ENCODE data around the gene LDLRAD2.
A peak's percentile ranks its signal among the peaks of the same experiment; 100 is the strongest.
"Not testable (repeated sequence)": the region's sequence is repeated elsewhere in the genome, so short reads cannot be mapped to it uniquely, and the experiment has no call there.

LDLRAD2 gene

GRCh38 chr1:21775550-21775914, 36.5 kb upstream of the LDLRAD2 start:
- Histone ChIP-seq H3K9ac (ENCODE audit: low read depth, low read length) (no peak overlapping the region), H3K4me3 (ENCODE audit: low read length) (no peak overlapping the region), H3K4me2 (ENCODE audit: low read length) (no peak overlapping the region), H3K9me3 (replicated peaks; ENCODE audit: low read length) (no peaks in the 10 kb centered on the region), H3K4me1 (ENCODE audit: control insufficient read depth, insufficient read depth, low read length) (peaks cover 7% of the 10 kb centered on the region), H3K36me3 (ENCODE audit: insufficient read depth, low read length) (no peaks in the 10 kb centered on the region), H3K27me3 (ENCODE audit: control insufficient read depth, insufficient read depth, low read length) (no peaks in the 10 kb centered on the region)

DNA sequence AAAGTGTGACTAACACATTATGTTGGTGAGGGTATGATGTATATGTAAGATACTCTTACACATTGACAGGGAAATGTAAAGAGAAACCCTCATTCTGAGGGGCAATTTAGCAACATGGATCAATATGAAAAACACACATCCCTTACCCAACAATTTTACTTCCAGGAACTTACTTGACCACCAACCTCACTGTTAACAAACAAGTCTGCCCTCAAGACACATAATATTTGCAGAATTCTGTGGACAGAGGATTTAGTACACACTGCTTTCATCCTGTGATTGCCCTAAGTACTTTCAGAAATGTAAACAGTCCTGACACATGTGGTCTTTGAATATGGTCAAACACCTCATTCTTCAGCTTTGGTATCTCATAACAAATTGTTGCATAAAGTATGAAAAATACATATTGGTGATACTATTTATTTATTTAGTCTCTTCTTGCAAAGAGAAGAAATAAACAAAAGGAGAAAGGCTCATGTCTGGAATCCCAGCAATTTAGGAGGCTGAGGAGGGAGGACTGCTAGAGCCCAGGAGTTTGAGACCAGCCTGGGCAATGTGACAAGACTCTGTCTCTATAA, 36.0 kb upstream of the LDLRAD2 start:
- H3K36me3 ChIP-seq (ENCODE audit: insufficient read depth, low read length) = no peaks in the 10 kb centered on the region
- H3K4me1 ChIP-seq (ENCODE audit: control insufficient read depth, insufficient read depth, low read length) = peaks cover 7% of the 10 kb centered on the region
- no peaks in the 10 kb centered on the region for H3K9me3 ChIP-seq (replicated peaks; ENCODE audit: low read length)
- no peak overlapping the region for H3K4me3 ChIP-seq (ENCODE audit: low read length)
- H3K9ac ChIP-seq (ENCODE audit: low read depth, low read length) = no peak overlapping the region
- no peaks in the 10 kb centered on the region for H3K27me3 ChIP-seq (ENCODE audit: control insufficient read depth, insufficient read depth, low read length)
- no peak overlapping the region for H3K4me2 ChIP-seq (ENCODE audit: low read length)

- H3K27me3 ChIP-seq (ENCODE audit: control insufficient read depth, insufficient read depth, low read length); H3K9me3 ChIP-seq (replicated peaks; ENCODE audit: low read length); H3K4me2 ChIP-seq (ENCODE audit: low read length); H3K4me1 ChIP-seq (ENCODE audit: control insufficient read depth, insufficient read depth, low read length); H3K9ac ChIP-seq (ENCODE audit: low read depth, low read length); H3K36me3 ChIP-seq (ENCODE audit: insufficient read depth, low read length); H3K4me3 ChIP-seq (ENCODE audit: low read length): not testable (repeated sequence)
Measured at GRCh38 chr1:21776925-21777324, 35.1 kb upstream of the LDLRAD2 start.

DNA sequence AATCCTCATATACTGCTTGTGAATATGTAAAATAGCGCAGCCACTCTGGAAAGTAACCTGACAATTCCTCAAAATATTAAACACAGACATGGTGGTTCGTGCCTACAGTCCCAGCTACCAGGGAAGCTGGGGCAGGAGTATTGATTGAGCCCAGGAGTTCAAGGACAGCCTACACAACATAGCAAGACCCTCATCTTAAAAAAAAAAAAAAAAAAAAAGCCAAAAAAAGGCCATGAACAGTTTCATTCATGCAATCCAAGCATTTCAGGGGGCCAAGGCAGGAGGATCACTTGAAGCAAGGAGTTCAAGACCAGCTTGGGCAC, 33.7 kb upstream of the LDLRAD2 start:
- Histone ChIP-seq H3K4me3 (ENCODE audit: low read length) (no peak overlapping the region), H3K4me2 (ENCODE audit: low read length) (no peak overlapping the region), H3K9ac (ENCODE audit: low read depth, low read length) (no peak overlapping the region), H3K36me3 (ENCODE audit: insufficient read depth, low read length) (no peaks in the 10 kb centered on the region), H3K9me3 (replicated peaks; ENCODE audit: low read length) (no peaks in the 10 kb centered on the region), H3K4me1 (ENCODE audit: control insufficient read depth, insufficient read depth, low read length) (peaks cover 7% of the 10 kb centered on the region), H3K27me3 (ENCODE audit: control insufficient read depth, insufficient read depth, low read length) (no peaks in the 10 kb centered on the region)

DNA sequence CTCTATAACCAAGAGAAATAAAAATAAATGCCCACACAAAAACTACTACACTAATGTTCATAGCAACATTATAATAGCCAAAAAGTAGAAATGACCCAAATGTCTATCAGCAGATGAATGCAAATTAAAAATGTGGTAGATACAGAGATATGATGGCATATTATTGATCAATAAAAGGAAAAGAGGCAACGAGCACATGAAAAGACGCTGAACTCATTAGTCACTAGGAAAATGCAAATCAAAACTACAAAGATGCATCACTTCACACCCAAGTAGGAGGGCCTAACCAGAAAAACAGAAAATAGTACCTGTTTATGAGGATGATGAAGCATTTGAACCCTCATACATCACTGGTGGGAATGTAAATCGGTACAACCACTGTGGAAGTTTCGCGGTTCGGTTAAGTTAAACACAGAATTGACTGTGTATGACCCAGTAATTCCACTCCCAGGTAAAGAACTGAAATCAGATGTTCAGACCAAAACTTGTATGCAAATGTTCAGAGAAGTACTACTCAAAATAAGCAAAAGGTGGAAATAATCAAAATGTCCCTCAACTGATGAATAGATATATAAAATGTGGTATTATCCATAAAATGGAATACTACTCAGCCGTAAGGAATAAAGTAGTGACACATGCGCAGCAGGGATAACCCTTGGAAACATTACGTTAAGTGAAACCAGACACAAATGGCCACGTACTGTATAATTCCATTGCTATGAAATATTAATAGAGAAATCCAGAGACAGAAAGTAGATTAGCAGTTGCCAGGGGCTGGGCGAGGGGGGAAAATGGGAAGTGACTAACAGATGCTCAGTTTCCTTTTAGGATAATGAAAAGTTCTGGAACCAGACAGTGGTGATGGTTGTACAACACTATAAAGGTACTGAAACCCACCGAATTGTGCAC, 32.2 kb upstream of the LDLRAD2 start:
- H3K4me3 ChIP-seq (ENCODE audit: low read length) = no peak overlapping the region
- peaks cover 7% of the 10 kb centered on the region for H3K4me1 ChIP-seq (ENCODE audit: control insufficient read depth, insufficient read depth, low read length)

GRCh38 chr1:21781815-21782348, 30.2 kb upstream of the LDLRAD2 start:
- peak overlapping the region; percentile 99 for H3K9ac ChIP-seq (ENCODE audit: low read depth, low read length)
- H3K4me2 ChIP-seq (ENCODE audit: low read length) = peak overlapping the region; percentile 96
- H3K4me1 ChIP-seq (ENCODE audit: control insufficient read depth, insufficient read depth, low read length) = peaks cover 7% of the 10 kb centered on the region
- no peaks in the 10 kb centered on the region for H3K9me3 ChIP-seq (replicated peaks; ENCODE audit: low read length)
- H3K27me3 ChIP-seq (ENCODE audit: control insufficient read depth, insufficient read depth, low read length) = no peaks in the 10 kb centered on the region
- no peaks in the 10 kb centered on the region for H3K36me3 ChIP-seq (ENCODE audit: insufficient read depth, low read length)
- H3K4me3 ChIP-seq (ENCODE audit: low read length) = peak overlapping the region; percentile 80

More for the DNA sequence above, 32.2 kb upstream of the LDLRAD2 start:
- H3K9me3 ChIP-seq (replicated peaks; ENCODE audit: low read length) = no peaks in the 10 kb centered on the region
- H3K9ac ChIP-seq (ENCODE audit: low read depth, low read length) = no peak overlapping the region
- no peaks in the 10 kb centered on the region for H3K27me3 ChIP-seq (ENCODE audit: control insufficient read depth, insufficient read depth, low read length)
- H3K4me2 ChIP-seq (ENCODE audit: low read length) = peak overlapping the region; percentile 35
- H3K36me3 ChIP-seq (ENCODE audit: insufficient read depth, low read length) = no peaks in the 10 kb centered on the region

DNA sequence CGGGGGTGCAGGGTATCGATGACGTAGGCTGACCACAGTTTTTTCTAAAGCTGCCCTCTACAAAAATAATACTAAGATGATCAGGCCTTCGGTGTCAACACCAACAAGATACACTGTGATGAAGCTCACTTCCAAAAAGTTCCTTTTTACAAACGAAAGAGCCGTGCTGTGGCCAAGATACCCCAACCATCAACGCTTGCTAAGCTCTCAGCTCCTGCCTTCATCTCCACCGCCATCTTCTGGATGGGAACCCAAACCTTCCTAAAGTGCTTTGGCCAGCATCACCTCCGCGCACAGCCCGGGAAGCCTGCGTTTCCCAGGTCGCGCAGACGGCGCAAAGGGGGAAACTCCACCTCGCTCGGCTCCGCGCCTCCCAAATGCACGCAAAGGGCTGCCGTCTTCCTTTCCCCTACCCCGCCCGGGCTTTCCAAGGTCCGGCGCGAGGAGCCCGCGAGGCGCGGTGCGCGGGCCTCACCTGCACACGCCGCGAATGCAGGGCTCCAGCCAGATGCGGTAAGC, 29.7 kb upstream of the LDLRAD2 start:
- peak overlapping the region; percentile 96 for H3K4me2 ChIP-seq (ENCODE audit: low read length)
- H3K9me3 ChIP-seq (replicated peaks; ENCODE audit: low read length) = no peaks in the 10 kb centered on the region
- H3K27me3 ChIP-seq (ENCODE audit: control insufficient read depth, insufficient read depth, low read length) = no peaks in the 10 kb centered on the region
- no peaks in the 10 kb centered on the region for H3K36me3 ChIP-seq (ENCODE audit: insufficient read depth, low read length)
- peaks cover 7% of the 10 kb centered on the region for H3K4me1 ChIP-seq (ENCODE audit: control insufficient read depth, insufficient read depth, low read length)
- peak overlapping the region; percentile 99 for H3K9ac ChIP-seq (ENCODE audit: low read depth, low read length)
- peak overlapping the region; percentile 80 for H3K4me3 ChIP-seq (ENCODE audit: low read length)

GRCh38 chr1:21782868-21783678, 29.0 kb upstream of the LDLRAD2 start, which contains the start of gene USP48:
Gene USP48, minus strand, starts transcription at chr1:21783149. Its CDS starts 192 bp downstream, at chr1:21782957.
- Histone ChIP-seq H3K4me3 (ENCODE audit: low read length) (peak within 1 kb of the TSS; percentile 80), H3K4me1 (ENCODE audit: control insufficient read depth, insufficient read depth, low read length) (peaks cover 7% of the 10 kb centered on the region), H3K4me2 (ENCODE audit: low read length) (peak within 1 kb of the TSS; percentile 96), H3K36me3 (ENCODE audit: insufficient read depth, low read length) (no peaks in the 10 kb centered on the region), H3K9me3 (replicated peaks; ENCODE audit: low read length) (no peaks in the 10 kb centered on the region), H3K27me3 (ENCODE audit: control insufficient read depth, insufficient read depth, low read length) (no peaks in the 10 kb centered on the region), H3K9ac (ENCODE audit: low read depth, low read length) (peak within 1 kb of the TSS; percentile 99)

DNA sequence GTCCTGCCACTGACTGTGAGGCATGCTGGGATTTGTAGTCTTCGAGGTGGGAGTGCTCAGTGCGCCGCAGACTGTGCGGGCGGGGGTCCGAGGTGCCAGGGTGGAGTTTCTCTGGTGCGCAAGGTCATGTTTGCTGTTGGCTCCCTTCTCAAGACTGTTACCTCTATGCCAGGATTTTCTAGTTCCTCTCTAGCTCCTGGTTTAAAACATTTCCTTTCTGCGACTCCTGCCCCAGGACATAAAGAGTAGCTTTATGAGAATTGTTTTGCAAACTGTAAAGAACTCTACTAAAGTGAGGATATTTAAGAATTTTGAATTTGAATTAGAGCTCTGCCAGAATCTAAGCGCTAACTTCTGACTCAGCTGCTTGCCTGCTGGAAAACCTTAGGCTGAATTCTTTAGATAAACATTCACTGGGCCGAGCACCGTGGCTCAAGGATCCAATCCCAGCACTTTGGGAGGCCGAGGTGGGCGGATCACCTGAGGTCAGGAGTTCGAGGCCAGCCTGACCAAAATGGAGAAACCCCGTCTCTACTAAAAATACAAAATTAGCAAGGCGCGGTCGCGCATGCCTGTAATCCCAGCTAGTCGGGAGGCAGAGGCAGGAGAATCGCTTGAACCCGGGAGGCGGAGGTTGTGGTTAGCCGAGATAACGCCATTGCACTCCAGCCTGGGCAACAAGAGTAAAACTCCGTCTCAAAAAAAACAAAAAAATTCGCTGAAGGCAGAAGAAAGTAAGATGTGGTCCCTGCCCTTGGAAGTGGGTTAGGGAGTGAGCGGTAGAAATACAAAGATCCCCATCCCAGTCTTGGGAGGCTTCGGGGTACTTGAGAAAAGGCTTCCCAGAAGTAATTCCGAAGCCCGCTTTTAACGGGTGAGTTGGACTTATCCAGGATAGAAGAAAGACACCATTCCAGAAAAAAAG, 28.1 kb upstream of the LDLRAD2 start:
- Histone ChIP-seq H3K9ac (ENCODE audit: low read depth, low read length) (peak overlapping the region; percentile 99), H3K4me3 (ENCODE audit: low read length) (peak overlapping the region; percentile 80), H3K9me3 (replicated peaks; ENCODE audit: low read length) (no peaks in the 10 kb centered on the region), H3K36me3 (ENCODE audit: insufficient read depth, low read length) (no peaks in the 10 kb centered on the region), H3K27me3 (ENCODE audit: control insufficient read depth, insufficient read depth, low read length) (no peaks in the 10 kb centered on the region), H3K4me2 (ENCODE audit: low read length) (peak overlapping the region; percentile 96), H3K4me1 (ENCODE audit: control insufficient read depth, insufficient read depth, low read length) (peaks cover 4% of the 10 kb centered on the region)

DNA sequence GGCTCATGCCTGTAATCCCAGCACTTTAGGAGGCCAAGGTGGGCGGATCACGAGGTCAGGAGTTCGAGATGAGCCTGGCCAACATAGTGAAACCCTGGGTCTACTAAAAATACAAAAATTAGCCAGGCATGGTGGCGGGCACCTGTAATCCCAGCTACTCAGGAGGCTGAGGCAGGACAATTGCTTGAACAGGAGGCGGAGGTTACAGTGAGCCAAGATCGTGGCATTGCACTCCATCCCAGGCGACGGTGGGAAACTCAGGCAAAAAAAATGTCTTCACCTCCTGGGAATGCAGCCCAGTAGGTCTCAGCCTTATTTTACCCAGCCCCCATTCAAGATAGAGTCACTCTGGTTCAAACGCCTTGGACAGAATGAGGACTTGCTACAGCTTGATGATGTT, 26.3 kb upstream of the LDLRAD2 start:
- H3K9me3 ChIP-seq (replicated peaks; ENCODE audit: low read length); H3K36me3 ChIP-seq (ENCODE audit: insufficient read depth, low read length); H3K9ac ChIP-seq (ENCODE audit: low read depth, low read length): not testable (repeated sequence)

More for the DNA sequence above, 26.3 kb upstream of the LDLRAD2 start:
- not testable (repeated sequence) for H3K4me2 ChIP-seq (ENCODE audit: low read length); H3K27me3 ChIP-seq (ENCODE audit: control insufficient read depth, insufficient read depth, low read length); H3K4me3 ChIP-seq (ENCODE audit: low read length); H3K4me1 ChIP-seq (ENCODE audit: control insufficient read depth, insufficient read depth, low read length)
